Measurements from ENCODE around the gene CPAMD8.

Gene CPAMD8

GRCh38 chr19:16927883-16928282 lies 98.7 kb downstream of the CPAMD8 start:
- H2BK5ac ChIP-seq (ENCODE audit: low read depth, low read length, poor library complexity, severe bottlenecking): no peak overlapping the region
- H3K9ac ChIP-seq (ENCODE audit: low read length): no peak overlapping the region
- no peak overlapping the region for H3K18ac ChIP-seq (ENCODE audit: low read depth in 1 of 2, low read length in 2 of 2)
- WGBS: 85% methylated on average over 13 of the region's 13 CpGs
- H2AFZ ChIP-seq (ENCODE audit: low read depth, low read length): no peak overlapping the region
- no peak overlapping the region for H3K23ac ChIP-seq (ENCODE audit: low read length in 2 of 2)
- H2BK120ac ChIP-seq (ENCODE audit: low read depth, low read length): no peak overlapping the region
- H2AK5ac ChIP-seq (ENCODE audit: low read length, severe bottlenecking): no peak overlapping the region
- no peak overlapping the region for H4K8ac ChIP-seq (ENCODE audit: low read length)
- H3K4ac ChIP-seq (ENCODE audit: low read depth in 1 of 2, low read length in 2 of 2): no peak overlapping the region
- H3K9me3 ChIP-seq (ENCODE audit: control insufficient read depth, low read length): peaks cover 8% of the 10 kb centered on the region
- no peak overlapping the region for H3K4me3 ChIP-seq (ENCODE audit: insufficient read depth in 1 of 2, low read depth in 1 of 2, low read length in 2 of 2)
- no peaks in the 10 kb centered on the region for H3K36me3 ChIP-seq (ENCODE audit: control insufficient read depth in 1 of 2, insufficient read depth in 2 of 2, low read depth in 1 of 2, low read length in 2 of 2)
- H2BK15ac ChIP-seq (ENCODE audit: low read depth, poor library complexity, severe bottlenecking): no peak overlapping the region
- H3K27me3 ChIP-seq (ENCODE audit: control insufficient read depth in 1 of 2, insufficient read depth in 1 of 2, low read length in 2 of 2): peaks cover 0 to 11% of the 10 kb centered on the region in 2 experiments
- H2BK12ac ChIP-seq (ENCODE audit: low read length in 2 of 2): no peak overlapping the region
- no peak overlapping the region for H3K4me2 ChIP-seq (ENCODE audit: low read length, poor library complexity, severe bottlenecking)
- DNase-seq: no peak
- no peaks in the 10 kb centered on the region for H3K79me1 ChIP-seq (replicated peaks; ENCODE audit: low read length, poor library complexity, severe bottlenecking)
- H3K4me1 ChIP-seq (ENCODE audit: control insufficient read depth, insufficient read depth, low read depth, low read length): no peaks in the 10 kb centered on the region
- H3K27ac ChIP-seq (ENCODE audit: low read length, poor library complexity, severe bottlenecking): no peak overlapping the region
- no peak overlapping the region for H3K14ac ChIP-seq (ENCODE audit: low read length in 2 of 2)
- no peak overlapping the region for H4K91ac ChIP-seq (ENCODE audit: low read length)

DNA sequence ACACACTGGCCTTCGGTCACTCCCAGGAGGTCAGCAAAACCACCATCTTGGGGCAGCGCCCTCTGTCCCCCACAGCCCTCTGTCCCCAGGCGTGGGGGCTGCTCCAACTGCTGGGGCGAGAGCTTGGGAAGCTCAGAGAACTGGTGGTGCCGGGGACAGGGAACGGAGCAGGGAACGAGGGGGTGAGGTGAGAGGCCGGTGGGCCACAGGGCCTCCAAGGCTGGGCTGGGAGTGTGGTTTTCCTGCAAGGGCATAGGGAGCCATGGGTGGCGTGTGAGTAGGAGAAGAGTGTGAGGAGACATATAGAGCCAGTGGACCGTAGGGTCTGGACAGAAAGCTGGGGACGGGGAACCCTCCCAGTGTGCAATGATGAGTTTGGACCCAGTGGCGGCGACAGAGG lies 103.7 kb downstream of the CPAMD8 start:
- H3K4ac ChIP-seq (ENCODE audit: low read depth in 1 of 2, low read length in 2 of 2): no peak overlapping the region

DNA sequence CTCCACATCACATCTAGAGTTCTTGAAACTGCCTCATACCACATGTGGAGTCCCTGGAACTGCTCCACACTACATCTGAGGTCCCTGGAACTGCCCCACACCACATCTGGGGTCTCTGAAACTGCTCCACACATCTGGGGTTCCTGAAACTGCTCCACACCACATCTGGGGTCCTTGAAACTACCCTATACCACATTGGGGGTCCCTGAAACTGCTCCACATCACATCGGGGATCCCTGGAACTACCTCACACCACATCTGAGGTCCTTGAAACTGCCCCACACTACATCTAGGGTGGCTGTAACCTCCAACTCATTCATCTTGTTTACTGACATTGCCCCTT lies 104.0 kb downstream of the CPAMD8 start:
- no peak overlapping the region for H4K8ac ChIP-seq (ENCODE audit: low read length)
- H3K18ac ChIP-seq (ENCODE audit: low read depth in 1 of 2, low read length in 2 of 2): no peak overlapping the region
- WGBS: 84% methylated on average over 1 of the region's 1 CpG

More for the DNA sequence above, 103.7 kb downstream of the CPAMD8 start:
- no peak overlapping the region for H2AFZ ChIP-seq (ENCODE audit: low read depth, low read length)
- no peak overlapping the region for H3K23ac ChIP-seq (ENCODE audit: low read length in 2 of 2)
- no peak overlapping the region for H3K4me2 ChIP-seq (ENCODE audit: low read length, poor library complexity, severe bottlenecking)
- WGBS: 89% methylated on average over 13 of the region's 13 CpGs
- H3K4me3 ChIP-seq (ENCODE audit: insufficient read depth in 1 of 2, low read depth in 1 of 2, low read length in 2 of 2): peak overlapping the region in 1 of 2 experiments; percentile 2
- H2AK5ac ChIP-seq (ENCODE audit: low read length, severe bottlenecking): no peak overlapping the region
- H3K27me3 ChIP-seq (ENCODE audit: control insufficient read depth in 1 of 2, insufficient read depth in 1 of 2, low read length in 2 of 2): no peaks in the 10 kb centered on the region
- H2BK15ac ChIP-seq (ENCODE audit: low read depth, poor library complexity, severe bottlenecking): no peak overlapping the region
- no peak overlapping the region for H2BK5ac ChIP-seq (ENCODE audit: low read depth, low read length, poor library complexity, severe bottlenecking)
- H3K18ac ChIP-seq (ENCODE audit: low read depth in 1 of 2, low read length in 2 of 2): no peak overlapping the region
- DNase-seq: no peak
- H2BK120ac ChIP-seq (ENCODE audit: low read depth, low read length): no peak overlapping the region
- peaks cover 14% of the 10 kb centered on the region for H3K9me3 ChIP-seq (ENCODE audit: control insufficient read depth, low read length)
- no peaks in the 10 kb centered on the region for H3K79me1 ChIP-seq (replicated peaks; ENCODE audit: low read length, poor library complexity, severe bottlenecking)
- H3K27ac ChIP-seq (ENCODE audit: low read length, poor library complexity, severe bottlenecking): no peak overlapping the region
- H2BK12ac ChIP-seq (ENCODE audit: low read length in 2 of 2): no peak overlapping the region
- no peak overlapping the region for H3K9ac ChIP-seq (ENCODE audit: low read length)
- H3K14ac ChIP-seq (ENCODE audit: low read length in 2 of 2): no peak overlapping the region
- no peaks in the 10 kb centered on the region for H3K36me3 ChIP-seq (ENCODE audit: control insufficient read depth in 1 of 2, insufficient read depth in 2 of 2, low read depth in 1 of 2, low read length in 2 of 2)
- H3K4me1 ChIP-seq (ENCODE audit: control insufficient read depth, insufficient read depth, low read depth, low read length): peaks cover 2% of the 10 kb centered on the region
- H4K8ac ChIP-seq (ENCODE audit: low read length): no peak overlapping the region
- H4K91ac ChIP-seq (ENCODE audit: low read length): no peak overlapping the region

DNA sequence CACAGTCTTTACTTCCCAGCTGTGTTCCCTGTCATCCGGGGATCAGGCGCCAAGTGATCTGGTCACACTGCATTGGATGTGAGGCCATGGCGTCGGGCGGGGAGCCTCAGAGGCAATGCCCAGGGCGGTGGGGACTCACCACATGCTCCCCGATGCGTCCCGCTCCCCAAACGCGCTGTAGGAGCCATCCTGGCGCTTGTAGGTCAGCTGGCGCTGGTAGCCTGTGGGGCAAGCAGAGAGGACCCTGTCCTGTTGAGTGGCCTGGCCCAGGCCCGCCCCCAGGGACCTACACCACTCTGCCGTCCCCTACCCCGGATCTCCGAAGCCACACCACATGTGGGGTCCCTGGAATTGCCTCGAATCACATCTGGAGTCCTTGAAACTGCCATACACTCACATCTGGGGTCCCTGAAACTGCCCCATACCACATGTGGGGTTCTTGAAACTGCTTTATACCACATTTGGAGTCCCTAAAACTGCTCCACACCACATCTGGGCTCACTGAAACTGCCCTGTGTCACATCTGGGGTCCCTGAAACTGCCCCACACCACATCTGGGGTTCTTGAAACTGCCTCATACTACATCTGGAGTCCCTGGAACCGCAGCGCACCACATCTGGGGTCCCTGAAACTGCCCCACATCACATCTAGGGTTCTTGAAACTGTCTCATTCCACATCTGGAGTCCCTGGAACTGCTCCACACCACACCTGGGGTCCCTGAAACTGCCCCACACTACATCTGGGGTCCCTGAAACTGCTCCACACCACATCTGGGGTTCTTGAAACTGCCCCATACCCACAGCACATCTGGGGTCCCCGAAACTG lies 104.6 kb downstream of the CPAMD8 start:
- Histone ChIP-seq H3K23ac (ENCODE audit: low read length in 2 of 2) (no peak overlapping the region), H3K9me3 (ENCODE audit: control insufficient read depth, low read length) (peaks cover 14% of the 10 kb centered on the region), H3K4me1 (ENCODE audit: control insufficient read depth, insufficient read depth, low read depth, low read length) (peaks cover 2% of the 10 kb centered on the region), H3K9ac (ENCODE audit: low read length) (no peak overlapping the region), H3K4me3 (ENCODE audit: insufficient read depth in 1 of 2, low read depth in 1 of 2, low read length in 2 of 2) (no peak overlapping the region), H4K91ac (ENCODE audit: low read length) (no peak overlapping the region), H2BK12ac (ENCODE audit: low read length in 2 of 2) (no peak overlapping the region), H3K27me3 (ENCODE audit: control insufficient read depth in 1 of 2, insufficient read depth in 1 of 2, low read length in 2 of 2) (no peaks in the 10 kb centered on the region), H3K27ac (ENCODE audit: low read length, poor library complexity, severe bottlenecking) (no peak overlapping the region), H3K4ac (ENCODE audit: low read depth in 1 of 2, low read length in 2 of 2) (no peak overlapping the region), H3K36me3 (ENCODE audit: control insufficient read depth in 1 of 2, insufficient read depth in 2 of 2, low read depth in 1 of 2, low read length in 2 of 2) (no peaks in the 10 kb centered on the region), H3K4me2 (ENCODE audit: low read length, poor library complexity, severe bottlenecking) (no peak overlapping the region), H3K79me1 (replicated peaks; ENCODE audit: low read length, poor library complexity, severe bottlenecking) (no peaks in the 10 kb centered on the region), H2AK5ac (ENCODE audit: low read length, severe bottlenecking) (no peak overlapping the region), H2BK120ac (ENCODE audit: low read depth, low read length) (no peak overlapping the region), H2BK5ac (ENCODE audit: low read depth, low read length, poor library complexity, severe bottlenecking) (no peak overlapping the region), H3K18ac (ENCODE audit: low read depth in 1 of 2, low read length in 2 of 2) (no peak overlapping the region), H3K14ac (ENCODE audit: low read length in 2 of 2) (no peak overlapping the region), H2BK15ac (ENCODE audit: low read depth, poor library complexity, severe bottlenecking) (no peak overlapping the region), H2AFZ (ENCODE audit: low read depth, low read length) (no peak overlapping the region), H4K8ac (ENCODE audit: low read length) (no peak overlapping the region)
- WGBS: 89% methylated on average over 21 of the region's 21 CpGs
- no peak for DNase-seq

More for the DNA sequence above, 104.0 kb downstream of the CPAMD8 start:
- H3K23ac ChIP-seq (ENCODE audit: low read length in 2 of 2): no peak overlapping the region
- no peak overlapping the region for H2BK12ac ChIP-seq (ENCODE audit: low read length in 2 of 2)
- no peak overlapping the region for H2BK15ac ChIP-seq (ENCODE audit: low read depth, poor library complexity, severe bottlenecking)
- H3K14ac ChIP-seq (ENCODE audit: low read length in 2 of 2): no peak overlapping the region
- no peak overlapping the region for H3K4ac ChIP-seq (ENCODE audit: low read depth in 1 of 2, low read length in 2 of 2)
- H2BK120ac ChIP-seq (ENCODE audit: low read depth, low read length): no peak overlapping the region
- no peak overlapping the region for H2AFZ ChIP-seq (ENCODE audit: low read depth, low read length)
- H3K27me3 ChIP-seq (ENCODE audit: control insufficient read depth in 1 of 2, insufficient read depth in 1 of 2, low read length in 2 of 2): no peaks in the 10 kb centered on the region
- peaks cover 14% of the 10 kb centered on the region for H3K9me3 ChIP-seq (ENCODE audit: control insufficient read depth, low read length)
- H3K4me3 ChIP-seq (ENCODE audit: insufficient read depth in 1 of 2, low read depth in 1 of 2, low read length in 2 of 2): no peak overlapping the region
- no peaks in the 10 kb centered on the region for H3K36me3 ChIP-seq (ENCODE audit: control insufficient read depth in 1 of 2, insufficient read depth in 2 of 2, low read depth in 1 of 2, low read length in 2 of 2)
- no peak overlapping the region for H3K27ac ChIP-seq (ENCODE audit: low read length, poor library complexity, severe bottlenecking)
- no peak overlapping the region for H2BK5ac ChIP-seq (ENCODE audit: low read depth, low read length, poor library complexity, severe bottlenecking)
- no peak overlapping the region for H4K91ac ChIP-seq (ENCODE audit: low read length)
- H2AK5ac ChIP-seq (ENCODE audit: low read length, severe bottlenecking): no peak overlapping the region
- H3K9ac ChIP-seq (ENCODE audit: low read length): no peak overlapping the region
- DNase-seq: no peak
- peaks cover 2% of the 10 kb centered on the region for H3K4me1 ChIP-seq (ENCODE audit: control insufficient read depth, insufficient read depth, low read depth, low read length)
- H3K79me1 ChIP-seq (replicated peaks; ENCODE audit: low read length, poor library complexity, severe bottlenecking): no peaks in the 10 kb centered on the region
- no peak overlapping the region for H3K4me2 ChIP-seq (ENCODE audit: low read length, poor library complexity, severe bottlenecking)

Measured in mesenchymal stem cell (in vitro differentiated cells and primary cell).